Esophagus muscularis mucosa (tissue), 4 donors: ENCODE measurements around the gene ADAM22. TPM values are rescaled to one million over a fixed set of nuclear protein-coding genes. Genes with fewer than 3 reads are reported as not detected.

Experiments
- DNase-seq: peaks from one replicate; pipeline ENCODE4 v3.0.0-alpha.2; 2017; ENCODE audit errors: extremely low spot score
- H3K27ac ChIP-seq, 4 donors: fragments of 200-600 bp; sonication (generic); replicated peaks in 1 of 4; 1 replicate in 3 of 4; 2 replicates in 1 of 4; pipeline ENCODE4 v1.5.1; 2016 to 2019; ENCODE audit warnings: mild to moderate bottlenecking in 1 of 4
- H3K27me3 ChIP-seq, 4 donors: fragments of 200-600 bp; sonication (generic); one replicate each; pipeline versions ENCODE4 v1.5.1 to v1.6.0; 2016 to 2019
- H3K36me3 ChIP-seq, 4 donors: fragments of 200-600 bp; sonication (generic); one replicate each; pipeline ENCODE4 v1.5.1; 2016 to 2019
- H3K4me1 ChIP-seq, 4 donors: fragments of 200-600 bp; sonication (generic); one replicate each; pipeline ENCODE4 v1.5.1; 2016 to 2019
- H3K4me3 ChIP-seq, 4 donors: fragments of 200-600 bp; sonication (generic); 1 replicate in 2 of 4; 2 replicates in 2 of 4; pipeline ENCODE4 v1.5.1; 2016 to 2019; ENCODE audit warnings: mild to moderate bottlenecking in 4 of 4, moderate library complexity in 1 of 4
- H3K9me3 ChIP-seq, 4 donors: fragments of 200-600 bp; sonication (generic); 1 replicate in 3 of 4; 2 replicates in 1 of 4; pipeline ENCODE4 v1.5.1; 2016 to 2019
- CTCF ChIP-seq, 3 experiments: fragments of 200-600 bp in 2 of 3; fragments of 450-650 bp in 1 of 3; sonication (generic) in 2 of 3; IDR thresholded peaks; one replicate each; pipeline ENCODE4 v1.5.1; 2017 to 2019; ENCODE audit warnings: antibody characterized with exemption in 3 of 3, mild to moderate bottlenecking in 2 of 3, moderate library complexity in 1 of 3
- EP300 ChIP-seq: sonication (generic); formaldehyde crosslinking; IDR thresholded peaks from one replicate; pipeline ENCODE4 v1.6.1; 2017; ENCODE audit warnings: antibody characterized with exemption
- POLR2A ChIP-seq: fragments of 450-650 bp; IDR thresholded peaks from one replicate; pipeline ENCODE4 v1.6.1; 2017; ENCODE audit warnings: antibody characterized with exemption, moderate library complexity, mild to moderate bottlenecking, low read depth
- POLR2AphosphoS5 ChIP-seq, 2 donors: sonication (generic); formaldehyde crosslinking; IDR thresholded peaks; one replicate each; pipeline ENCODE4 v1.6.1; 2017; ENCODE audit warnings: antibody characterized with exemption in 2 of 2
- WGBS: methylation state at CpG from one replicate; pipeline ENCODE4 v1.1.5; 2018; 5-methylcytosine and 5-hydroxymethylcytosine counted together
- intact Hi-C: fragments of 100-400 bp; cut with DNase I; formaldehyde crosslinking; loops from one replicate; pipeline ENCODE4 v1.15.1; 2023
- total RNA-seq, 4 donors: library from RNA; depleted of rRNA; stranded (reverse); fragments of >200 nt; gene quantifications; one replicate each; pipeline versions ENCODE4 v1.1.0 to v1.2.1, GENCODE V29; 2016

ADAM22 gene
- total RNA-seq, 4 donors from 2014 or later, result 1.0 to 3.3 (median 1.9) TPM

- no peak for TF ChIP-seq CTCF (IDR thresholded peaks at IDR 0.05)
- no peak for TF ChIP-seq EP300
- no peak for TF ChIP-seq POLR2A
- TF ChIP-seq POLR2AphosphoS5 (IDR thresholded peaks at IDR 0.05), result no peak
- Histone ChIP-seq H3K9me3 (no peaks in the 10 kb centered on the region), H3K4me3 (no peak overlapping the region), H3K4me1 (peaks cover 0 to 4% (median 3%) of the 10 kb centered on the region in 4 donors), H3K27me3 (no peaks in the 10 kb centered on the region), H3K36me3 (no peaks in the 10 kb centered on the region), H3K27ac (no peak overlapping the region)
- 70% methylated on average over 1 of the region's 1 CpG for WGBS
- DNase-seq, result no peak
- intact Hi-C loops, result loop anchor here (5.0 kb wide), 1 partner anchor 113 kb away; no protein-coding TSS in a partner anchor
These were observed 310.2 kb downstream of the ADAM22 start for GRCh38 chr7:88244258-88244657.

Other genes starting within 250 kb of the ADAM22 start
- 10 to 100 TPM in 2 of 4 donors, 1 to 10 TPM in 2; 9.1 to 17.4 (median 11.2) TPM for gene SLC25A40, start 57.9 kb upstream of the ADAM22 start, total RNA-seq
- 1 to 10 TPM; 3.3 to 9.8 (median 6.2) TPM for gene DBF4, start 57.8 kb upstream of the ADAM22 start, total RNA-seq